Ishikawa (cell line): Measurements from ENCODE around the gene MACROD2.

Experiments
- TCF12 ChIP-seq: IDR thresholded peaks from 2 replicates; pipeline ENCODE4 v1.6.1; 2012; ENCODE audit warnings: low read depth
- TF ChIP-seq, protein P1 (sequence below): IDR thresholded peaks from 2 replicates; pipeline ENCODE4 v1.6.1; 2012

DNA sequence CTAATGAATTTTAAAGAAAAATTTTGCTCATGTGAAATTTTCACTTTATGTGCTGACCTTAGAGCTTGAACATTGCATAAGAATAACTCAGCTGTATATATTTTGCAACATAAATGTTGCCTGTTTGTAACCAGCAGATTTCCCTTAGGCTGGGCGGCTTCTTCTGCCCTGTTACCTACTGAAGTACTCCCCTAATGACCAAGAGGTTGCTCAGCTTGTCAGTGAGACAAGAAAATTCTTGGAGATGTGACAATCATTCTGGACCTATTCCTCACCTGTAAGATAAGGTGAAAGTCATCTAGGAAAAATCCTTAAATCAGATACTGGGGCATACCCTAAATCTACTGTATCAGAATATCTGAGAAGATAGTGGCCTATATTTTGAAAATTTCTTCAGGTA, 1516.2 kb downstream of the MACROD2 start:
- TF ChIP-seq, protein P1, sequence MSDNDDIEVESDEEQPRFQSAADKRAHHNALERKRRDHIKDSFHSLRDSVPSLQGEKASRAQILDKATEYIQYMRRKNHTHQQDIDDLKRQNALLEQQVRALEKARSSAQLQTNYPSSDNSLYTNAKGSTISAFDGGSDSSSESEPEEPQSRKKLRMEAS: no peak
- TF ChIP-seq TCF12: no peak
